Vagina (tissue), 2 donors: ENCODE measurements around the gene ACTR6. TPM values are rescaled to one million over a fixed set of nuclear protein-coding genes. Genes with fewer than 3 reads are reported as not detected.

ENCODE experiments used
- DNase-seq, 2 donors: peaks; one replicate each; pipeline ENCODE4 v3.0.0-alpha.2; 2017; ENCODE audit errors: extremely low spot score in 2 of 2
- H3K27ac ChIP-seq: fragments of 200-600 bp; sonication (generic); one replicate; pipeline ENCODE4 v1.5.1; 2019
- H3K27me3 ChIP-seq: fragments of 200-600 bp; sonication (generic); one replicate; pipeline ENCODE4 v1.5.1; 2019
- H3K36me3 ChIP-seq, 2 donors: fragments of 200-600 bp; sonication (generic); one replicate each; pipeline ENCODE4 v1.5.1; 2017 to 2019
- H3K4me1 ChIP-seq: fragments of 200-600 bp; sonication (generic); one replicate; pipeline ENCODE4 v1.5.1; 2019
- H3K4me3 ChIP-seq, 2 donors: fragments of 200-600 bp; sonication (generic); 1 replicate in 1 of 2; 2 replicates in 1 of 2; pipeline ENCODE4 v1.5.1; 2016 to 2019
- H3K9me3 ChIP-seq: fragments of 200-600 bp; sonication (generic); one replicate; pipeline ENCODE4 v1.5.1; 2019
- CTCF ChIP-seq, 3 experiments: fragments of 450-650 bp in 2 of 3; fragments of 200-600 bp in 1 of 3; sonication (generic) in 1 of 3; IDR thresholded peaks; one replicate each; pipeline ENCODE4 v1.5.1; 2017 to 2019; ENCODE audit warnings: antibody characterized with exemption in 3 of 3, mild to moderate bottlenecking in 2 of 3, moderate library complexity in 2 of 3
- POLR2A ChIP-seq, 2 donors: fragments of 450-650 bp; IDR thresholded peaks; one replicate each; pipeline ENCODE4 v1.6.1; 2017; ENCODE audit warnings: antibody characterized with exemption in 2 of 2, mild to moderate bottlenecking in 2 of 2, moderate library complexity in 2 of 2
- POLR2AphosphoS5 ChIP-seq, 2 donors: sonication (generic); formaldehyde crosslinking; IDR thresholded peaks; one replicate each; pipeline ENCODE4 v1.9.0; 2017; ENCODE audit warnings: antibody characterized with exemption in 2 of 2, mild to moderate bottlenecking in 2 of 2, low read depth in 1 of 2; ENCODE audit not compliant: insufficient read depth in 1 of 2
- intact Hi-C: fragments of 100-400 bp; cut with DNase I; formaldehyde crosslinking; loops from one replicate; pipeline ENCODE4 v1.15.1; 2023
- total RNA-seq: library from RNA; depleted of rRNA; stranded (reverse); fragments of >200 nt; gene quantifications from one replicate; pipeline ENCODE4 v1.2.3, GENCODE V29; 2016

The ACTR6 gene
- total RNA-seq, 1 donor from 2014 or later = 6.6 TPM

- Histone ChIP-seq H3K4me3 (no peak overlapping the region), H3K36me3 (no peaks in the 10 kb centered on the region), H3K4me1 (no peaks in the 10 kb centered on the region), H3K9me3 (no peaks in the 10 kb centered on the region), H3K27me3 (no peaks in the 10 kb centered on the region), H3K27ac (no peak overlapping the region)
- DNase-seq = no peak
- TF ChIP-seq CTCF (IDR thresholded peaks at IDR 0.05) = no peak
- TF ChIP-seq POLR2A (IDR thresholded peaks at IDR 0.05) = no peak
- intact Hi-C loops = no loop called here
Measured at GRCh38 chr12:100179252-100179651, 21.4 kb upstream of the ACTR6 start.

GRCh38 chr12:100184549-100185145 lies 16.0 kb upstream of the ACTR6 start:
- intact Hi-C loops = no loop called here
- H3K27ac ChIP-seq = peak overlapping the region; percentile 48

GRCh38 chr12:100185361-100185894 lies 15.2 kb upstream of the ACTR6 start:
- H3K9me3 ChIP-seq = no peaks in the 10 kb centered on the region
- peaks cover 20% of the 10 kb centered on the region for H3K4me1 ChIP-seq
- H3K27me3 ChIP-seq = no peaks in the 10 kb centered on the region
- intact Hi-C loops = no loop called here
- peak overlapping the region; percentile 10 to 15 for H3K4me3 ChIP-seq
- no peaks in the 10 kb centered on the region for H3K36me3 ChIP-seq
- TF ChIP-seq POLR2AphosphoS5 (IDR thresholded peaks at IDR 0.05; ENCODE audit: insufficient read depth in 1 of 2, low read depth in 1 of 2) = no peak
- no peak for TF ChIP-seq CTCF (IDR thresholded peaks at IDR 0.05)
- no peak for TF ChIP-seq POLR2A (IDR thresholded peaks at IDR 0.05)
- H3K27ac ChIP-seq = peak overlapping the region; percentile 48
- DNase-seq = no peak

More at GRCh38 chr12:100184549-100185145, 16.0 kb upstream of the ACTR6 start:
- Histone ChIP-seq H3K36me3 (no peaks in the 10 kb centered on the region), H3K4me1 (peaks cover 20% of the 10 kb centered on the region), H3K9me3 (no peaks in the 10 kb centered on the region), H3K27me3 (no peaks in the 10 kb centered on the region), H3K4me3 (no peak overlapping the region)
- peak in 1 of 2 donors; percentile 3 for DNase-seq
- TF ChIP-seq POLR2A (IDR thresholded peaks at IDR 0.05) (no peak), CTCF (IDR thresholded peaks at IDR 0.05) (no peak), POLR2AphosphoS5 (IDR thresholded peaks at IDR 0.05; ENCODE audit: insufficient read depth in 1 of 2, low read depth in 1 of 2) (no peak)

- Histone ChIP-seq H3K4me3 (no peak overlapping the region), H3K4me1 (peaks cover 20% of the 10 kb centered on the region), H3K36me3 (no peaks in the 10 kb centered on the region), H3K9me3 (no peaks in the 10 kb centered on the region), H3K27ac (peak overlapping the region; percentile 48), H3K27me3 (no peaks in the 10 kb centered on the region)
- intact Hi-C loops = no loop called here
- no peak for DNase-seq
- TF ChIP-seq CTCF (IDR thresholded peaks at IDR 0.05) (no peak), POLR2AphosphoS5 (IDR thresholded peaks at IDR 0.05; ENCODE audit: insufficient read depth in 1 of 2, low read depth in 1 of 2) (no peak), POLR2A (IDR thresholded peaks at IDR 0.05) (no peak)
Measured at GRCh38 chr12:100186071-100186470, 14.5 kb upstream of the ACTR6 start.

GRCh38 chr12:100187068-100187467 lies 13.5 kb upstream of the ACTR6 start:
- DNase-seq = no peak
- no peaks in the 10 kb centered on the region for H3K27me3 ChIP-seq
- no peaks in the 10 kb centered on the region for H3K36me3 ChIP-seq
- no peaks in the 10 kb centered on the region for H3K9me3 ChIP-seq
- H3K4me1 ChIP-seq = peaks cover 20% of the 10 kb centered on the region
- intact Hi-C loops = no loop called here
- TF ChIP-seq CTCF (IDR thresholded peaks at IDR 0.05) (no peak), POLR2AphosphoS5 (IDR thresholded peaks at IDR 0.05; ENCODE audit: insufficient read depth in 1 of 2, low read depth in 1 of 2) (no peak), POLR2A (IDR thresholded peaks at IDR 0.05) (no peak)
- H3K27ac ChIP-seq = no peak overlapping the region
- H3K4me3 ChIP-seq = no peak overlapping the region
